Common myeloid progenitor, CD34-positive (primary cell): Measurements from ENCODE around the gene EVI5.

Experiments
- CTCF ChIA-PET: fragments of 350-600 bp; sonication (Branson Sonifier 250); formaldehyde crosslinking; loops from one replicate; lab custom pipeline; 2021; ENCODE audit warnings: antibody characterized with exemption; lab: Charles Lee
- POLR2A ChIA-PET: fragments of 350-600 bp; sonication (Branson Sonifier 250); formaldehyde crosslinking; loops from one replicate; lab custom pipeline; 2021; ENCODE audit warnings: antibody characterized with exemption; lab: Charles Lee
- DNase-seq, 3 donors: peaks; one replicate each; pipeline versions ENCODE4 v3.0.0 to v3.0.0-alpha.2; 2013
- H3K27ac ChIP-seq, 2 experiments: 1 replicate in 1 of 2; 2 replicates in 1 of 2; pipeline ENCODE4 v1.7.0; 2013; ENCODE audit warnings: inconsistent platforms in 2 of 2, low read length in 2 of 2, mild to moderate bottlenecking in 2 of 2, low read depth in 1 of 2, moderate library complexity in 1 of 2; ENCODE audit not compliant: severe bottlenecking in 2 of 2, insufficient read depth in 1 of 2, poor library complexity in 1 of 2
- H3K27me3 ChIP-seq, 5 experiments: replicated peaks in 2 of 5; 1 replicate in 3 of 5; 2 replicates in 2 of 5; pipeline versions ENCODE4 v1.6.1 to v1.7.0; 2013; ENCODE audit warnings: low read length in 4 of 5, mild to moderate bottlenecking in 2 of 5, moderate library complexity in 2 of 5, inconsistent platforms in 1 of 5; ENCODE audit not compliant: insufficient read depth in 5 of 5, control insufficient read depth in 4 of 5
- H3K36me3 ChIP-seq, 4 experiments: 1 replicate in 2 of 4; 2 replicates in 2 of 4; pipeline versions ENCODE4 v1.6.1 to v1.7.0; 2013; ENCODE audit warnings: low read length in 3 of 4, control low read depth in 1 of 4, mild to moderate bottlenecking in 1 of 4; ENCODE audit not compliant: control insufficient read depth in 4 of 4, insufficient read depth in 4 of 4
- H3K4me1 ChIP-seq, 4 experiments: 1 replicate in 3 of 4; 2 replicates in 1 of 4; pipeline versions ENCODE4 v1.6.1 to v1.7.1; 2013; ENCODE audit warnings: low read length in 3 of 4, mild to moderate bottlenecking in 3 of 4, control low read depth in 1 of 4, inconsistent platforms in 1 of 4, moderate library complexity in 1 of 4; ENCODE audit not compliant: control insufficient read depth in 4 of 4, insufficient read depth in 4 of 4; ENCODE audit errors: control extremely low read depth in 1 of 4
- H3K4me3 ChIP-seq, 7 experiments: 1 replicate in 4 of 7; 2 replicates in 3 of 7; pipeline versions ENCODE4 v1.5.1 to v1.7.0; 2013; ENCODE audit warnings: mild to moderate bottlenecking in 7 of 7, low read length in 6 of 7, moderate library complexity in 6 of 7, inconsistent platforms in 2 of 7, low read depth in 2 of 7, control low read depth in 1 of 7; ENCODE audit not compliant: insufficient read depth in 4 of 7, control insufficient read depth in 1 of 7; ENCODE audit errors: extremely low read depth in 1 of 7
- H3K9me3 ChIP-seq, 5 experiments: 1 replicate in 4 of 5; 2 replicates in 1 of 5; pipeline versions ENCODE4 v1.6.1 to v1.7.1; 2013; ENCODE audit warnings: low read length in 4 of 5, mild to moderate bottlenecking in 2 of 5, inconsistent platforms in 1 of 5, low read depth in 1 of 5, moderate library complexity in 1 of 5; ENCODE audit not compliant: control insufficient read depth in 4 of 5, insufficient read depth in 2 of 5; ENCODE audit errors: control extremely low read depth in 1 of 5
- WGBS: methylation state at CpG from one replicate; pipeline ENCODE4 v1.1.5; 2013; ENCODE audit not compliant: insufficient coverage; 5-methylcytosine and 5-hydroxymethylcytosine counted together

The EVI5 gene

GRCh38 chr1:92484472-92485380 is 300.2 kb downstream of the EVI5 start:
- ChIA-PET POLR2A (interaction anchor here (0.6 to 1.7 kb wide), 6 partner anchors 10 to 1081 kb away, joined by 3 to 6 read pairs (median 4); partner anchors contain the start of gene HFM1), CTCF (interaction anchor here (0.7 to 3.4 kb wide), 12 partner anchors 8 to 184 kb away, joined by 3 to 16 read pairs (median 3); no protein-coding TSS in a partner anchor)
- H3K9me3 ChIP-seq, result no peaks in the 10 kb centered on the region
- H3K4me1 ChIP-seq, result peaks cover 0 to 65% (median 49%) of the 10 kb centered on the region in 4 experiments
- DNase-seq, result peak in 2 of 3 donors; percentile 65 to 71
- peaks cover 0 to 5% (median 0%) of the 10 kb centered on the region in 5 experiments for H3K27me3 ChIP-seq
- peaks cover 0 to 33% (median 6%) of the 10 kb centered on the region in 4 experiments for H3K36me3 ChIP-seq
- peak overlapping the region; percentile 42 to 96 (median 82) for H3K4me3 ChIP-seq
- under 1% methylated on average over 52 of the region's 65 CpGs for WGBS
- peak overlapping the region in 1 of 2 experiments; percentile 64 for H3K27ac ChIP-seq

DNA sequence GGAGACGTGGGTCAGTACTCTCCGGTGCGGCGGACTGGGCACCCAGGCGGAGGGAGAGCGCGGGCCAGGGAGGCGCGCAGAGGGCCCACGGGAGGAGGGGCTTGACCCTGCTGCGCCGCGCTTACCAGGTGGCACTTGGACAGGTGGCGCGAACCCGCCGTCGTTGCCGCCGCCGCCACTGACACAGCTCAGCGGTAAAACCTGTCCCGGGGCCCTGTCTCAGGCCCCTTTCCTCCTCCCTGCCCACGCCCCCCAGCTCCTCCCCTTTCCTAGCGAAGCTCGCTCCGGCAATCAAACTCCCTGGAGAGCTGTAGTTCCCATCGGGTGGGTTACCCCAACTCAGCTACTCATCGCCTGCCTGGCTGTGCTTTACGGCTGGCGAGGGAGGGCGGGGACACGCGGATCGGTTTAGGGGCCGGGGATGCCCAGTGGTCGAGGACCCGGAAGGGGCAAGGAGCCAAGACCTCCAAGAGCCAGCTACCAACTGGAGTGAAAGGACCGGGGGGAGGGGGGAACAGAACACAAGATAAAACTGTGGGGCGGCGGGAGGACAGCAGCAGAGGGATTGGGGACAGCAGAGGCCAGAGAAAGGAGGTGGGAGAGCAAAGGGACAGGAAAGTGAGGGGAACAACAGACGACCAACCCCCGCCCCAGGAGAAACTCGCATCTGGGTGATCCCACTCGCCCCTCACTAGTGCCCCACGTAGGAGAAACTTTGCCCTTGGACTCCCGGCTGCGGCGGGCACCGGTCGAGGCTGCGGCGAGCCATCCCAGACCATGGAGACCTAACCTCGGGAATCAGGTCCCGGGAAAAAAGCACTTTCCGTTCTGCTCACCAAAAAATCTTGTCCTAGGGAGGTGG is 301.1 kb downstream of the EVI5 start:
- POLR2A ChIA-PET, result interaction anchor here (1.6 to 1.7 kb wide), 2 partner anchors 9 to 24 kb away, joined by 5 to 6 read pairs; no protein-coding TSS in a partner anchor
- CTCF ChIA-PET, result interaction anchor here (0.6 to 3.4 kb wide), 7 partner anchors 10 to 176 kb away, joined by 3 to 16 read pairs (median 4); no protein-coding TSS in a partner anchor
- H3K9me3 ChIP-seq, result no peaks in the 10 kb centered on the region
- WGBS, result 0% methylated on average over 32 of the region's 56 CpGs
- H3K4me1 ChIP-seq, result peaks cover 0 to 73% (median 49%) of the 10 kb centered on the region in 4 experiments
- peak in 2 of 3 donors; percentile 47 to 57 for DNase-seq
- H3K27me3 ChIP-seq, result peaks cover 0 to 5% (median 0%) of the 10 kb centered on the region in 5 experiments
- H3K27ac ChIP-seq, result no peak overlapping the region
- H3K4me3 ChIP-seq, result peak overlapping the region; percentile 42 to 96 (median 82)
- H3K36me3 ChIP-seq, result peaks cover 2 to 41% (median 13%) of the 10 kb centered on the region in 4 experiments

DNA sequence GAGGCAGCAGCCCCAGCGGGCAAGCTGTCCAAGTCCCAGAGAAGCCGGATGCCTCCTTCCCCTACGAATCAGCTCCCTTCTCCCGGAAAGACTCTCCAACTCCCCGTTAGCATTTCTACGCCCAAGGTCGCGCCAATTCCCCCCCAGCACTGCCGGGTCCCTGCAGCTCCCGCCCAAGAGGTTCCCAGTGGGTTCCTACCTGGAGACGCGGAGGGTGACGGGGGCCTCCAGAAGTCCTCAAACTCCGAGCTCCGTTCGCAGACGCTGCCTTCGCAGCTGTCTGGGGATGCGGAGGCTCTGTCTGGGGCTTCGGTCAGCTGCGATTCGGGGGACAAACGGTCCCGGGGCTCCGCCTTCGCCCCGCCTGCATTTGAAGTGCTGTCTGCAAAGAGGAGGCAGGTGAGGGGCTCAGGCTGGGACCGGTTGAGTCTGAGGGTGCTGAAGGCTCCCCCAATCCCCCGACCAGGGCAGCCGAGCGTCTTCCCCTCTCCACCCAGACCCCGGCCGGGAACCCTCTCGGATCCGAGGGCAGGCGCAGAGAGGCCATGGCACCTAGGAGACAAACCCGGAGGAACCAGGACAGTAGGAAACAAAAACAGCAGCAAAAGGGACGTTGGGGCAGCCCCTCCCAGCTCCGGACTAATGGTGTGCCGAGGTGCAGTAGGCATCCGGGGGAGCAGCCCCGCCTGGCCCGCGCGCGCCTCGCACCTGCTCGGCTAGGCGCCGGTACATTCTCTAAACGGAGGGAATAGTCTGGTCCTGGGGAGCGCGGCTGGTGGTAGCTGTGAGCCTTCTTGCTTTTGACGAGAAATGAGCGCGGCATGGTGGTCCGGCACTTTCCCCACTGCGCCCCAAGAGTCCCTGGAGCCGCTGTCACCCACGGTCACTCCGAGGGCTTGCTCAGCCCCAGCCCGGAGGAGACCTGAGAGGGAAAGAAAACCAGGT is 302.0 kb downstream of the EVI5 start:
- ChIA-PET POLR2A (interaction anchor here (1.1 to 1.7 kb wide), 2 partner anchors 23 kb away, joined by 5 to 6 read pairs; no protein-coding TSS in a partner anchor), CTCF (interaction anchor here (1.1 to 3.4 kb wide), 7 partner anchors 9 to 175 kb away, joined by 3 to 16 read pairs (median 4); no protein-coding TSS in a partner anchor)
- H3K27me3 ChIP-seq, result peaks cover 0 to 5% (median 0%) of the 10 kb centered on the region in 5 experiments
- H3K4me1 ChIP-seq, result peaks cover 0 to 76% (median 49%) of the 10 kb centered on the region in 4 experiments
- DNase-seq, result peak in 2 of 3 donors; percentile 20 to 37
- peaks cover 2 to 49% (median 22%) of the 10 kb centered on the region in 4 experiments for H3K36me3 ChIP-seq
- peak overlapping the region; percentile 42 to 96 (median 82) for H3K4me3 ChIP-seq
- 0% methylated on average over 49 of the region's 62 CpGs for WGBS
- H3K27ac ChIP-seq, result no peak overlapping the region
- no peaks in the 10 kb centered on the region for H3K9me3 ChIP-seq

GRCh38 chr1:92481971-92482664 is 302.8 kb downstream of the EVI5 start:
- POLR2A ChIA-PET, result interaction anchor here (1.1 kb wide), 1 partner anchor 22 kb away, joined by 5 read pairs; no protein-coding TSS in a partner anchor
- Histone ChIP-seq H3K27me3 (peaks cover 0 to 5% (median 0%) of the 10 kb centered on the region in 5 experiments), H3K4me3 (peak overlapping the region; percentile 42 to 96 (median 82)), H3K27ac (no peak overlapping the region), H3K9me3 (no peaks in the 10 kb centered on the region), H3K36me3 (peaks cover 4 to 56% (median 24%) of the 10 kb centered on the region in 4 experiments), H3K4me1 (peaks cover 5 to 78% (median 50%) of the 10 kb centered on the region in 4 experiments)
- CTCF ChIA-PET, result interaction anchor here (0.7 to 3.4 kb wide), 5 partner anchors 8 to 172 kb away, joined by 3 to 14 read pairs (median 4); no protein-coding TSS in a partner anchor
- peak in 1 of 3 donors; percentile 21 for DNase-seq
- 39% methylated on average over 32 of the region's 39 CpGs for WGBS

GRCh38 chr1:92481599-92481925 is 303.3 kb downstream of the EVI5 start:
- peaks cover 0 to 5% (median 0%) of the 10 kb centered on the region in 5 experiments for H3K27me3 ChIP-seq
- peaks cover 4 to 61% (median 24%) of the 10 kb centered on the region in 4 experiments for H3K36me3 ChIP-seq
- 91% methylated on average over 8 of the region's 12 CpGs for WGBS
- H3K4me1 ChIP-seq, result peaks cover 9 to 78% (median 48%) of the 10 kb centered on the region in 4 experiments
- DNase-seq, result no peak
- ChIA-PET CTCF (interaction anchor here (3.0 kb wide), 1 partner anchor 171 kb away, joined by 12 read pairs; no protein-coding TSS in a partner anchor), POLR2A (no interaction called here)
- no peak overlapping the region for H3K27ac ChIP-seq
- H3K9me3 ChIP-seq, result no peaks in the 10 kb centered on the region
- peak overlapping the region in 2 of 7 experiments; percentile 88 to 96 for H3K4me3 ChIP-seq
